GOT3 (cell line): Measurements from ENCODE around the gene FGF4.

Experiments used
- DNase-seq: peaks from one replicate; lab custom pipeline; 2025; ENCODE audit warnings: mixed read lengths; lab: John Stamatoyannopoulos, UW

FGF4 gene

DNA sequence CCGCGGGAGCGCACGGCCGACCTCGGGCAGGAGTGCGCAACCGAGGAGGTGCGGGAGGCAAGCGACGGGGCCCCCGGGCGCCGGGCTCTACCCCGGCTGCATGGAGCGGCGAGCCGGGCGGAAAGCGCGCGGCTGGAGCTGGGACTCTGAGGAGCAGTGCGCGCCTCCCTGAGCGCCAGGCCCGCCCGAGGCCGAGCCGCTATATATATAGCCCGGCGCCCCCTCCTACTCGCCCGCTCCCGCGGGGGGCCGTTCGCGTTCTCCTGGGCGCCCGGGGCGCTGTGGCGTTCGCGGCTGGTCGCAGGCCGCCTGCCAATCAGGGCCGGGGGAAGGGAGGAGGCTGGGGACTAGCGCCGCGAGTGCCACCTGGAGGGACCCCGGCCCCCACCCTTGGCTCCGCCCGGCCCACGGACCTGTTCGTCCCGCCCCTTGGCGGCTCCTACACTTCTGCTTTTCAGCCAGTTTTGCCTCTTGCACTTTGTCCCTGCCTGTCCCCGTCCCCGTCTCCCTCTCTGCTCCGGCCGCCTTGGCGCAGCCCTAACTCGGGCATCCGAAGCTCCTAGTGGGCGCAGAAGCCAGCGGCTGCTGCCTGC lies at the start of gene FGF4:
Gene FGF4, minus strand, starts transcription at position 179 of the 593 bp plus-strand sequence. CDS start 257 bp downstream, outside the sequence.
- DNase-seq: no peak

GRCh38 chr11:69823641-69824265 lies 48.6 kb upstream of the FGF4 start:
- DNase-seq: no peak

DNA sequence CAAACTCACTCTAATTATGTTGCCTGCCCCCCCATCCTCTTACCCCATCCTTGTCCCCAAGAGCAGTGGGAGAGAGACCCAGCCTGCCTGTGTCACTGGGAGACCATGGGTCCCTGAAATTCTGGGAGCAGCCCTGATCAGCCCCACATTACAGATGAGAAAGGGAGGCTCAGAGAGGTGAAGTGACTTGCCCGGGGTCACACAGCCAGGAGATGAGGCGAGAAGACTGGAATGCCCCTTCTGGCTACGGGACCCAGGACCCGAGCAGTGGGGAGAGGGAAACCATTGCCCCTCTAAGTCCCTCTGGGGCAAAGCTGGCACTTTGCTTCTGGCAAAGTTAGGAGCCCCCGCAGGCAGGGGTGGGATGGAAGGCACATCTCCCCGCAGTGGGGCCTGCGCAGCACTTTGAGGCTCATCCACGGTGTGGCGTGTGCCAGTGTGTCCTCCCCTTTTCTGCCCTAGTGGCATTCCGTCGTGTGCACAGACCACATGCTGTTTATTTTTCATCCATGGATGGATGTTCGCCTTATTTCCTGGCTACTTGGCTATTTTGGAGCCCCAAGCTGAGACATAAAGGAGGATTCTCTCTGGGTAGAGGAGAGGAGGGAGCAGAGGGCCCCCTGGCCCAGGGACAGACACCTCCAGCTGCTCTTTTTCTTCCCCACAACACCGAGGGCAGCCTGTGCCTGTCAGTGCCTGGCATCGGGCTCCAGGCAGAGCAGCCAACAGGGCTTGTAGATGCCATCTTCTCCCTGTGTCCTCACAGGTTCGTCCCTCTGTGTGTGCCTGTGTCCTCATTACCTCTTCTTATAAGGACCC lies 47.7 kb upstream of the FGF4 start:
- DNase-seq: no peak

DNA sequence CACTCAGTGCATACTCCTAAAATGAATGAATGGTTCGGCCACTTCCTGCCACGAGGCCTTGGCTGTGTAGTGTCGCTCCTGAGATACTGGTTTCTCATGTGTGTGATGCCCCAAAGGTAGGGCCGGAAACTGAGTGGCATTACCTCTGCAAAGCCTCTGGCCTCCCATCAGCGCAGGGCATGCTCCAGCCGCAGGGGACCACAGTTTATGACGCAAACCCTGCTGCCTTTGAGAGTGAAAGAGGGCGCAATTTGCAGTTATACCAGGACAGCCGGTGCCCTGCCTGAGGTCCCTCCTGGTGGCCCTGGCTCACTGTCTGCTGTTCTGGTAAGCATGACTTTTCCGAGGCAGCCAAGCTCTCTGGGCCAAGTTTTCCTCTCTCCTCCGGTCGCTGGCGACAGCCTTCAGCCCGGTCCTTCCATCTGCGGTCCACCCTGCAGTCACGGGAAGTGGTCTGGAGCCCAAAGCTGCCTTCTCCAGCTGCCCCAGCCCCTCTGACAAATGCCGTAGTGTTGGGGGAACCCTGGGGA lies 46.4 kb upstream of the FGF4 start:
- DNase-seq: no peak

GRCh38 chr11:69820441-69820840 lies 45.3 kb upstream of the FGF4 start:
- DNase-seq: no peak

- DNase-seq: no peak
These were observed 44.5 kb upstream of the FGF4 start for GRCh38 chr11:69819541-69820070.

GRCh38 chr11:69818603-69819441 lies 43.7 kb upstream of the FGF4 start, which contains the start of gene FGF3:
TSS of gene FGF3 (minus strand) at chr11:69819416. CDS start at chr11:69818933, 483 bp downstream.
- DNase-seq: no peak

- DNase-seq: no peak
These were observed 43.1 kb upstream of the FGF4 start for GRCh38 chr11:69818231-69818602.

- no peak for DNase-seq
These were observed 42.4 kb upstream of the FGF4 start for GRCh38 chr11:69817265-69818230.

DNA sequence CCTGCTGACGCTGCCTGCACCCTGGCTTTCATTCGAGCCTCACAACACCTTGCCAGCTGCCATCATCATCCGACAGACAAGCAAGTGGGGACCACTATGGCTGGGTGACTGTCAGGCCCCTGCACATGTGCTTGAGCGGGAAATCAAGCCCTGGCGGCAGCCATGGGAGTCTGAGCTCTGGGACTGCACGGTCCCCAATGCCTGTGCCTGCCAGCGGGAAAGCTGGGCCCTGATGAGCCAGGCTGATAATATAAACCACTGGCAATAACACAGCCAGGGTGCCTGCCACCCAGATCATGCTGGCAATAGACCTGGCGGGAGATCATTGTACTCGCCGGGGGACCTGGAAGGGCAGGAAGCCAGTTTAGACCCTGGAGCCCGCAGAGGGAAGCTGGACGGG lies 41.5 kb upstream of the FGF4 start:
- DNase-seq: no peak

DNA sequence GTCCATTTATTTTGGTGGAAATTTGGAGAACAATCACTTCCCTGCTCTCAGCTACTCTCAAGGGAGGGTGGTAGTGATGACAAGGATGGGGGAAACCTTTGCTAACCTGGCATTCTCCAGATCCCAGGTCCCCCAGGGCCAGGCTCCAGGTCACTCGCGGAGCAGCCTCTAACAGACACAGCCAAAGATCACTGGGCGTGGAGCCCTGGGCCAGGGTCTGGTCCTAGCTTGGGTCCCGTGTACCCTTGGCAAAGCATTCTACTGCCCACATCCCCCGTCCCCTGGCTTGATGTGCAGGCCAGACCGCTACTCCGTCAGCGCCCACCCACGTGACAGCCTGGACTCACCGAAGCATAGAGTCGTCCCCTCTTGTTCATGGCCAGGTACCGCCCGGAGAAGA lies 40.8 kb upstream of the FGF4 start:
- no peak for DNase-seq

- DNase-seq: no peak
These were observed 39.8 kb upstream of the FGF4 start for GRCh38 chr11:69814902-69815301.

DNA sequence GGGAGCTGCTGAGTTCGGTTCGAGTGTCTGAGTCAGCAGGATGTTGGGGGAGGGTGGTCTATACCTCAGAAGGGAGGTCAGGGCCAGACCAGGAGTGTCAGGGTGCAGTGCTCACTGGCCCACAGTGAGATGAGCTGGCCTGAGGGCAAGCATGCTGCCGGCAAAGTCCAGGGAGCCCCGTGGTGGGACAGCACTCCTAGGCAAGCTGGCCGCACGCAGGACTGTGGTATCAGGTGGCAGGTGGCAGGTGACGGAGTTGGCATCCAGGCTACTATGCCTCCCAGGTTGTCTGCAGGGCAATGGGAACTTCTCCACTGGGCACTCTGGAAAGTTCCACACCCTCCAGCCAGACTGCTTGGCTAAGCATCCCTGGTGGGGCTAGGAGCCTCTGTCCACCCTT lies 39.3 kb upstream of the FGF4 start:
- DNase-seq: no peak

DNA sequence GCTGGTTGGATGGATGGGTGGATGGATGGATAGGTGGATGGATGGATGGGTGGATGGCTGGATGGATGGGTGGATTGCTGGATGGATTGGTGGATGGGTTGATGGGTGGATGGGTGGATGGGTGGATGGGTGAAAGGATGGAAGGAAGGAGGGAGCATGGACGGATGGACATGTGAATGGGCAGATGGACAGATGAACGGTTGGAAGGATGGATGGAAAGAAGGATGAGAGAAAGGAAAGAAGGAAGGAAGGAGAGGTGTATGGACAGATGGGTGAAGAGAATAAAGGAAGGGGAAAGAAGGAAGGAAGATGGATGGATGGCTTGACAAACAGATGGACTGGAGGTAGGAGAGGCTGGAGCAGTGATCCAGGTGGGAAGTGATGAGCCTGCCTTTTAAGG lies 38.7 kb upstream of the FGF4 start:
- DNase-seq: no peak

GRCh38 chr11:69812946-69813345 lies 37.8 kb upstream of the FGF4 start:
- DNase-seq: no peak

DNA sequence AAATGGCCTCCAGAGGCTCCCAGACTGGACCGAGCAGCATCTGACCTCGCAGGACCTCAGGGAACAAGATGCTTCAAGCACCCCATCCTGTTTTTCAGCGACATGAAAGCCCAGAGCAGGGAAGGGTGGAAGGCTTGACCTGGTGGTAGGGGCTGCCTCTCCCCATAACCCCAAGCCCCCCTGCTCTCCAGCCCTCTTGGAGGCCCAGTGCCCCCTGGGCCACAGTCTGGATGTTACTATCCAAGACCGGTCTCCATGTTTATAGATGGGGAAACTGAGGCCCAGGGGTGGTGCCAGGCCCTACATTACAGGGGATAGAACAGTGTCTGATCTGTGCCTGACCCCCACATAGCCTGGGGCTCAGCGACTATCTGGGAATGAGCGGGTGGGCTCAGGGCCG lies 37.1 kb upstream of the FGF4 start:
- DNase-seq: no peak

GRCh38 chr11:69811431-69811830 lies 36.3 kb upstream of the FGF4 start:
- DNase-seq: no peak

- DNase-seq: no peak
These were observed 35.4 kb upstream of the FGF4 start for GRCh38 chr11:69810289-69811118.

GRCh38 chr11:69808667-69809086 lies 33.5 kb upstream of the FGF4 start:
- DNase-seq: no peak
